Subcutaneous abdominal adipose tissue (tissue), 5 donors: ENCODE data around the gene PLCB3.
A peak's percentile ranks its signal among the peaks of the same experiment; 100 is the strongest.

Source experiments
- H3K27ac ChIP-seq: one replicate; pipeline ENCODE4 v1.7.0; 2013; ENCODE audit warnings: low read depth, mild to moderate bottlenecking, inconsistent platforms, low read length, moderate library complexity
- H3K27me3 ChIP-seq, 5 donors: one replicate each; pipeline ENCODE4 v1.7.0; 2013; ENCODE audit warnings: low read length in 5 of 5, inconsistent platforms in 1 of 5; ENCODE audit not compliant: control insufficient read depth in 5 of 5, insufficient read depth in 4 of 5
- H3K36me3 ChIP-seq, 5 donors: one replicate each; pipeline ENCODE4 v1.7.0; 2013; ENCODE audit warnings: low read length in 5 of 5; ENCODE audit not compliant: control insufficient read depth in 5 of 5, insufficient read depth in 5 of 5
- H3K4me1 ChIP-seq, 5 donors: one replicate each; pipeline ENCODE4 v1.7.0; 2013; ENCODE audit warnings: low read length in 5 of 5, mild to moderate bottlenecking in 3 of 5, moderate library complexity in 1 of 5; ENCODE audit not compliant: control insufficient read depth in 5 of 5, insufficient read depth in 5 of 5
- H3K4me3 ChIP-seq, 5 donors: one replicate each; pipeline ENCODE4 v1.7.0; 2013; ENCODE audit warnings: low read length in 5 of 5, low read depth in 1 of 5
- H3K9ac ChIP-seq, 5 donors: one replicate each; pipeline ENCODE4 v1.7.0; 2013; ENCODE audit warnings: low read length in 5 of 5, mild to moderate bottlenecking in 4 of 5, moderate library complexity in 3 of 5
- H3K9me3 ChIP-seq, 5 donors: one replicate each; pipeline ENCODE4 v1.7.0; 2013; ENCODE audit warnings: low read length in 5 of 5; ENCODE audit not compliant: control insufficient read depth in 5 of 5
- donor health status: healthy.
- donor health status: healthy.
- donor health status: healthy.
- donor health status: healthy.
- donor health status: healthy.

The PLCB3 gene

GRCh38 chr11:64208086-64208795, 43.1 kb upstream of the PLCB3 start:
- peak overlapping the region in 4 of 5 donors; percentile 55 to 85 (median 73) for H3K9ac ChIP-seq

DNA sequence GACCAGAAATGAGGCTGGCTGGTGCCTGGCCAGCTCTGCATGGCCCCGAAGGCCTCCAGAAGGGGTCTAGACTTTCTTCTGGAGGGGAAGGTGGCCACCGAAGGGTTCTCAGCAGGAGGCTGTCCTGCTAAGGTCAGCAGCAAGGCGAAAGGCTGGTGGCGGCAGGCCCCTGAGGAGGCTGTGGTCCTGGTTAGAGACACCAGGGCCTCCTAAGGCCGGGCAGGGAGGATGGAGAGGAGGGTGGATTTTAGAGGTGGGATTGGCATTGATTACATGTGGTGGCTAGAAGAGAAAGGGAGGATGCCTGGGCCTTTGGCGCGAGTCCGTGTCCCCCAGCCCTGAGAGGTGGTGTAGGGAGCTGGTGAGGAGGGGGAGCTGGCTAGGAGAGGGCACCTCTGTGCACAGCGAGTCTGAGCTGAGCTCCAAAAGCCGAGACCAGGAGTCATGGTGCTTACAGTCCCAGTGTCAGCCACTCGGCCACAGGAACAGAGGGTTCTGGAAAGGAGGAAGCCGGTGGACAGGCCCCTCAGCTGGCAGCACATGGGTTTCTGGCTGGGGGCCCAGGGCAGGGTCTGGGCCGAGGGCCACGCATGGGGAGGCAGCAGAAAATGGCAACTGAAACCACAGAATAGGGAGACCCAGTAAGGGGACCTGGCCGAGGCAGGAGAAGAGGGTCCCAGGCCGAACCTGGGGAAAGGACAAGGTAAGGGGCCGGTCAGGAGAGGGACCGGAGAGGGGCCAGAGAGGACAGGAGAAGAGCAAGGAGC, 42.4 kb upstream of the PLCB3 start:
- Histone ChIP-seq H3K4me3 (peak overlapping the region in 1 of 5 donors; percentile 66), H3K9ac (peak overlapping the region in 1 of 5 donors; percentile 85), H3K4me1 (peaks cover 0 to 47% (median 32%) of the 10 kb centered on the region in 5 donors), H3K27ac (peak overlapping the region; percentile 54), H3K9me3 (no peaks in the 10 kb centered on the region), H3K27me3 (no peaks in the 10 kb centered on the region), H3K36me3 (peaks cover 0 to 35% (median 15%) of the 10 kb centered on the region in 5 donors)

More at GRCh38 chr11:64208086-64208795, 43.1 kb upstream of the PLCB3 start:
- Histone ChIP-seq H3K9me3 (no peaks in the 10 kb centered on the region), H3K27ac (peak overlapping the region; percentile 54), H3K4me3 (peak overlapping the region in 4 of 5 donors; percentile 59 to 67 (median 64)), H3K4me1 (peaks cover 0 to 47% (median 32%) of the 10 kb centered on the region in 5 donors), H3K27me3 (no peaks in the 10 kb centered on the region), H3K36me3 (peaks cover 0 to 43% (median 23%) of the 10 kb centered on the region in 5 donors)

DNA sequence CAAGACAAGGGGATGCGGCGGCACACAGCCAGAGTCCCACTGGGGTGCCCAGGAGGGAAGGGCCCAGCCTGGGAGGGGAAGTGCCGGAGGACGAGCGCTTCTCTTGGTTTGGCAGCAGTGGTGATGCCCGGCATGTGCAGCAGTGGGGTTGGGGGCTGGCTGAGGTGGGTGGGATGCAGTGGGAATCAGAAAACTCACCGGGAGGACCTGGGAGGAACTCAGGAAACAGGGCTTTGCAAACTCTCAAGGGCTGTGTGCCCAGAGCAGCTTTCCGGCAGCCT, 41.8 kb upstream of the PLCB3 start:
- Histone ChIP-seq H3K27ac (no peak overlapping the region), H3K4me1 (peaks cover 0 to 42% (median 27%) of the 10 kb centered on the region in 5 donors), H3K36me3 (peaks cover 0 to 31% (median 11%) of the 10 kb centered on the region in 5 donors)

DNA sequence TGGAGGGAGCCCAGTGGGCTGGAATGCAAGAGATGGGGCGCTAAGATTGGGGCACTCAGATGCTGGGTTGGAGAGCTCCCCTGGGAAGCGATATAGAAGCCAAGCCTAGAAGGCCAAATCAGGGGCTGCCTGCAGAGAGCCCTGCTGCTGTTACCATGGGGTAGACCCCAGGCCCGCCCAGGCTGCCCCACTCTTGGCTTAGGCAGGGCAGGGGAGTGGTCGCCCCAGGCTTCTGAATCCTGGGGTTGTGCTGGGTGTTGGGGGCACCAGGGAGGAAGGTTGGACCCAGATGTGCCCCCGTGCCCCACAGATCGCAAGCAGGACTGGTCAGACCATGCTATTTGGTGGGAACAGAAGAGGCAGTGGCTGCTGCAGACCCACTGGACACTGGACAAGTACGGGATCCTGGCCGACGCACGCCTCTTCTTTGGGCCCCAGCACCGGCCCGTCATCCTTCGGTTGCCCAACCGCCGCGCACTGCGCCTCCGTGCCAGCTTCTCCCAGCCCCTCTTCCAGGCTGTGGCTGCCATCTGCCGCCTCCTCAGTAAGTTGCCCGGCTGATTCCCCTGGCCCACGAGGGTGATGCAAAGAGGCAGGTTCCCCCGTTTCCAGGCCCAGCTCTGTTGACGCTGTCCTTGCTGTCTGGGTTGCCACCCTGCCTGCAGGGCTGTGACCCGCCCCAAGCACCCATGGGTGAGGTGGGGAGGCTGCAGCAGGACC, 40.9 kb upstream of the PLCB3 start:
- Histone ChIP-seq H3K4me3 (no peak overlapping the region), H3K27ac (no peak overlapping the region), H3K36me3 (peaks cover 0 to 30% (median 11%) of the 10 kb centered on the region in 5 donors)

More for the DNA sequence above, 41.8 kb upstream of the PLCB3 start:
- Histone ChIP-seq H3K9ac (no peak overlapping the region), H3K4me3 (peak overlapping the region in 1 of 5 donors; percentile 66), H3K27me3 (no peaks in the 10 kb centered on the region), H3K9me3 (no peaks in the 10 kb centered on the region)

GRCh38 chr11:64211181-64211872, 40.0 kb upstream of the PLCB3 start:
- H3K27ac ChIP-seq = no peak overlapping the region
- H3K36me3 ChIP-seq = peaks cover 0 to 25% (median 8%) of the 10 kb centered on the region in 5 donors
- H3K4me3 ChIP-seq = no peak overlapping the region
- no peaks in the 10 kb centered on the region for H3K27me3 ChIP-seq
- peaks cover 0 to 30% (median 18%) of the 10 kb centered on the region in 5 donors for H3K4me1 ChIP-seq
- no peak overlapping the region for H3K9ac ChIP-seq
- no peaks in the 10 kb centered on the region for H3K9me3 ChIP-seq

More for the DNA sequence above, 40.9 kb upstream of the PLCB3 start:
- H3K9me3 ChIP-seq = no peaks in the 10 kb centered on the region
- H3K9ac ChIP-seq = no peak overlapping the region
- peaks cover 0 to 38% (median 23%) of the 10 kb centered on the region in 5 donors for H3K4me1 ChIP-seq
- no peaks in the 10 kb centered on the region for H3K27me3 ChIP-seq

- Histone ChIP-seq H3K4me3 (no peak overlapping the region), H3K4me1 (no peaks in the 10 kb centered on the region), H3K36me3 (peaks cover 0 to 41% (median 13%) of the 10 kb centered on the region in 5 donors), H3K27ac (no peak overlapping the region), H3K27me3 (no peaks in the 10 kb centered on the region), H3K9ac (no peak overlapping the region), H3K9me3 (no peaks in the 10 kb centered on the region)
Measured at GRCh38 chr11:64216879-64217278, 34.5 kb upstream of the PLCB3 start.

DNA sequence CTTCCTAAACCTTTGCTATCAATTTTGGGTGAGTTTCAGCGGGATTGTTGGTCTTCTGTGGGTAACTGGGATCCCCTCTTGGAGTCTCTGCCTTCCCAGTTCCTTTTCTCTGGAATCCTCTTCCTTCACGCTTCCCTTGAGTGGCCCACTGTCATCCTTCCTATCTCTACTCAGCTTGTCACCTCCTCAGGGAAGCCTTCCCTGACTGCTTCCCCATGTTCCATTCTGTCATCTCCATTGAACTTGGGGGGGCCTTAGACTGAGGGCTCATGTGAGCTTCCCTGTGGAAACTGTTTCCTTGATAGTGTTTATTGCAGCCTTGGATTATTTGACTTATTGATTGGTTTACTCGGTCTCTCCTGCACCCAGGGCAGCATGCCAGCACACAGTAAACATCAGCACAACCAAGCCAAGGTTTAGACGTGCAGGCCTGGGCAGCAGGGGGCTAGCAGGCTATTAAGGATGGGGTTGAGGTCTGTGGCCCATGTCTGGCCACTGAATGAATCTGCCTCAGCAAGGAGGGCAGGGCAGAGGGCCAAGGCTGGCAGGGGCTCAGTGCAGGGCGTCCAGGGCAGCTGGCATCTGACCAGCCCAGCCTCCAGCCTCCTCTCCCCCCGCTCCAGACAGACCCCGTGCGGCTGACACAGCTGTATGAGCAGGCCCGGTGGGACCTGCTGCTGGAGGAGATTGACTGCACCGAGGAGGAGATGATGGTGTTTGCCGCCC, 32.5 kb upstream of the PLCB3 start:
- no peak overlapping the region for H3K27ac ChIP-seq
- no peak overlapping the region for H3K9ac ChIP-seq
- no peaks in the 10 kb centered on the region for H3K9me3 ChIP-seq
- H3K27me3 ChIP-seq = no peaks in the 10 kb centered on the region
- H3K4me3 ChIP-seq = no peak overlapping the region
- H3K36me3 ChIP-seq = peaks cover 0 to 46% (median 17%) of the 10 kb centered on the region in 5 donors
- H3K4me1 ChIP-seq = peaks cover 0 to 4% (median 0%) of the 10 kb centered on the region in 5 donors

DNA sequence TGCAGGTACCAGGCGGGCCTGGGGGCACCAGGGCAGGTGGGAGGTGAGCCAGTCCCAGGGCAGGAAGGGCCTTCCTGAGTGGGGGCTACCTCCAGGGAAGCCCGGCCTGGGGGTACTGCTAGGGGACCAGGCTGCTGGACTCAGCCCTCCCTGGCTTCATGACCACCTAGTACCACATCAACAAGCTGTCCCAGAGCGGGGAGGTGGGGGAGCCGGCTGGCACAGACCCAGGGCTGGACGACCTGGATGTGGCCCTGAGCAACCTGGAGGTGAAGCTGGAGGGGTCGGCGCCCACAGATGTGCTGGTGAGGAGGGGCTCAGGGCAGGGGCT, 32.0 kb upstream of the PLCB3 start:
- Histone ChIP-seq H3K4me3 (no peak overlapping the region), H3K9ac (no peak overlapping the region), H3K4me1 (peaks cover 0 to 4% (median 0%) of the 10 kb centered on the region in 5 donors), H3K36me3 (peaks cover 0 to 51% (median 22%) of the 10 kb centered on the region in 5 donors), H3K9me3 (no peaks in the 10 kb centered on the region), H3K27ac (no peak overlapping the region), H3K27me3 (no peaks in the 10 kb centered on the region)

DNA sequence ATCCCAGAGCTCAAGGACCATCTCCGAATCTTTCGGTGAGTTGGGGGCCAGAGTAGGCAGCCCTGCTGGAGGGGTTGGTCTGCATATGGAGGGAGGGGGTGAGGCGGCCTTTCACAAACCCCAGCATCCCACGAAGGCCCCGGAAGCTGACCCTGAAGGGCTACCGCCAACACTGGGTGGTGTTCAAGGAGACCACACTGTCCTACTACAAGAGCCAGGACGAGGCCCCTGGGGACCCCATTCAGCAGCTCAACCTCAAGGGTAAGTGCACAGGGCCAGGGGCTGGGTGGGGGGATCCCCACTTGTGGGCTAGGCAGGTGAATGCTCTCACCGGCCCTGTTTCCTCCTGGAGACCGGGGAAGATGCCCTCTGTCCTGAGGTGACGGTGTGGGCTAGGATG, 31.6 kb upstream of the PLCB3 start:
- H3K27me3 ChIP-seq = no peaks in the 10 kb centered on the region
- H3K9ac ChIP-seq = no peak overlapping the region
- H3K27ac ChIP-seq = no peak overlapping the region
- no peaks in the 10 kb centered on the region for H3K9me3 ChIP-seq
- H3K4me1 ChIP-seq = peaks cover 0 to 5% (median 2%) of the 10 kb centered on the region in 5 donors
- H3K36me3 ChIP-seq = peaks cover 0 to 54% (median 22%) of the 10 kb centered on the region in 5 donors
- H3K4me3 ChIP-seq = no peak overlapping the region
